ENCODE data around the gene LDHAL6A. TPM values are rescaled to one million over a fixed set of nuclear protein-coding genes. Genes with fewer than 3 reads are reported as not detected.

LDHAL6A gene
- total RNA-seq, 1 donor from 2014 or later: not detected

GRCh38 chr11:18524248-18524647 is 68.6 kb downstream of the LDHAL6A start:
- Mint-ChIP-seq H3K4me1 (peaks cover 48% of the 10 kb centered on the region), H3K9me3 (no peaks in the 10 kb centered on the region), H3K27ac (no peak overlapping the region), H3K4me3 (no peak overlapping the region), H3K27me3 (no peaks in the 10 kb centered on the region), H3K36me3 (ENCODE audit: low read depth) (peaks cover 37% of the 10 kb centered on the region)
- intact Hi-C loops (cut with micrococcal nuclease): loop anchor here (10.0 kb wide), 1 partner anchor 279 kb away; the partner anchor contains the start of gene SAA2
- ChIA-PET POLR2A (interaction anchor here (1.1 kb wide), 1 partner anchor 63 kb away, joined by 3 read pairs; no protein-coding TSS in a partner anchor), CTCF (no interaction called here)
- no peak for TF ChIP-seq CTCF (IDR thresholded peaks at IDR 0.05)
- no peak for DNase-seq
- no peak for ATAC-seq (ENCODE audit: low read depth)

GRCh38 chr11:18526130-18526520 is 70.5 kb downstream of the LDHAL6A start:
- ATAC-seq (ENCODE audit: low read depth) (no peak), DNase-seq (no peak)
- CTCF ChIA-PET: interaction anchor here (0.9 to 1.6 kb wide), 3 partner anchors 131 to 202 kb away, joined by 3 to 5 read pairs (median 4); no protein-coding TSS in a partner anchor
- H3K4me1 Mint-ChIP-seq: peaks cover 44% of the 10 kb centered on the region
- no peaks in the 10 kb centered on the region for H3K27me3 Mint-ChIP-seq
- no peaks in the 10 kb centered on the region for H3K9me3 Mint-ChIP-seq
- POLR2A ChIA-PET: interaction anchor here (0.7 to 2.2 kb wide), 18 partner anchors 9 to 512 kb away, joined by 3 to 53 read pairs (median 6); partner anchors contain the start of genes GTF2H1, HPS5, LDHA and SAAL1
- H3K4me3 Mint-ChIP-seq: peak overlapping the region; percentile 100
- intact Hi-C loops (cut with micrococcal nuclease): loop anchor here (1.0 to 10.0 kb wide), 8 partner anchors 39 to 1249 kb away; partner anchors contain the start of genes GTF2H1, HPS5, NUCB2 and SAA2
- no peak for TF ChIP-seq CTCF (IDR thresholded peaks at IDR 0.05)
- H3K36me3 Mint-ChIP-seq (ENCODE audit: low read depth): peaks cover 35% of the 10 kb centered on the region
- H3K27ac Mint-ChIP-seq: peak overlapping the region; percentile 100

- POLR2A ChIA-PET: interaction anchor here (0.7 to 2.2 kb wide), 25 partner anchors 9 to 1789 kb away, joined by 3 to 53 read pairs (median 5); partner anchors contain the start of genes GTF2H1, HPS5, LDHA and SAAL1
- Mint-ChIP-seq H3K4me3 (peak within 1 kb of the TSS; percentile 100), H3K36me3 (ENCODE audit: low read depth) (peaks cover 35% of the 10 kb centered on the region), H3K27me3 (no peaks in the 10 kb centered on the region), H3K9me3 (no peaks in the 10 kb centered on the region), H3K4me1 (peaks cover 44% of the 10 kb centered on the region), H3K27ac (peak within 1 kb of the TSS; percentile 100)
- CTCF ChIA-PET: interaction anchor here (0.9 to 1.6 kb wide), 4 partner anchors 14 to 201 kb away, joined by 3 to 5 read pairs (median 4); no protein-coding TSS in a partner anchor
- intact Hi-C loops (cut with micrococcal nuclease): loop anchor here (1.0 to 10.0 kb wide), 11 partner anchors 39 to 1250 kb away; partner anchors contain the start of genes GTF2H1, HPS5, NUCB2 and SAA2
- no peak for TF ChIP-seq CTCF (IDR thresholded peaks at IDR 0.05)
- DNase-seq (peak; percentile 95), ATAC-seq (ENCODE audit: low read depth) (peak; percentile 84)
Measured at GRCh38 chr11:18526521-18527296, 71.1 kb downstream of the LDHAL6A start, which contains the start of gene TSG101. TSG101 (minus strand) TSS chr11:18526942; CDS start chr11:18526816, 126 bp downstream.

- CTCF ChIA-PET: interaction anchor here (1.2 to 1.6 kb wide), 3 partner anchors 13 to 200 kb away, joined by 3 to 5 read pairs (median 4); no protein-coding TSS in a partner anchor
Measured at GRCh38 chr11:18527512-18527911, 71.9 kb downstream of the LDHAL6A start.

More at GRCh38 chr11:18527512-18527911, 71.9 kb downstream of the LDHAL6A start:
- DNase-seq (no peak), ATAC-seq (ENCODE audit: low read depth) (no peak)
- Mint-ChIP-seq H3K4me3 (peak overlapping the region; percentile 100), H3K4me1 (peaks cover 40% of the 10 kb centered on the region), H3K9me3 (no peaks in the 10 kb centered on the region), H3K27ac (peak overlapping the region; percentile 100), H3K36me3 (ENCODE audit: low read depth) (peaks cover 28% of the 10 kb centered on the region), H3K27me3 (no peaks in the 10 kb centered on the region)
- POLR2A ChIA-PET: interaction anchor here (0.7 to 2.2 kb wide), 20 partner anchors 8 to 1790 kb away, joined by 3 to 53 read pairs (median 6); partner anchors contain the start of genes GTF2H1, HPS5, LDHA and SAAL1
- TF ChIP-seq CTCF (IDR thresholded peaks at IDR 0.05): no peak
- intact Hi-C loops (cut with micrococcal nuclease): loop anchor here (1.0 to 10.0 kb wide), 8 partner anchors 40 to 1251 kb away; partner anchors contain the start of genes NUCB2, SAA2, SAAL1 and SERGEF

Other genes starting within 250 kb of the LDHAL6A start
- gene SAA4, start 219.1 kb upstream of the LDHAL6A start, total RNA-seq: not detected in 2 replicates
- gene SAA2, start 207.2 kb upstream of the LDHAL6A start, total RNA-seq: 0.35 TPM in 1 of 2 replicates, not detected in the other
- gene SAA1, start 189.6 kb upstream of the LDHAL6A start, total RNA-seq: not detected in 2 replicates
- 42.6 and 51.0 TPM in 2 replicates for gene HPS5, start 133.7 kb upstream of the LDHAL6A start, total RNA-seq
- gene GTF2H1, start 133.3 kb upstream of the LDHAL6A start, total RNA-seq: 60.3 and 71.5 TPM in 2 replicates
- 282 and 287 TPM in 2 replicates for gene LDHA, start 61.3 kb upstream of the LDHAL6A start, total RNA-seq
- not detected in 2 replicates for gene LDHC, start 43.5 kb upstream of the LDHAL6A start, total RNA-seq
- gene TSG101, start 71.1 kb downstream of the LDHAL6A start, total RNA-seq: 45.3 and 47.2 TPM in 2 replicates
- gene UEVLD, start 132.9 kb downstream of the LDHAL6A start, total RNA-seq: 12.9 and 18.0 TPM in 2 replicates
- gene MISFA, start 143.9 kb downstream of the LDHAL6A start, total RNA-seq: 1.4 and 2.6 TPM in 2 replicates
- 22.0 and 22.7 TPM in 2 replicates for gene SPTY2D1, start 178.5 kb downstream of the LDHAL6A start, total RNA-seq
- gene TMEM86A, start 242.9 kb downstream of the LDHAL6A start, total RNA-seq: 0.10 and 0.13 TPM in 2 replicates